Neural progenitor cell (in vitro differentiated cells): ENCODE measurements around the gene PTPN4. TPM values are rescaled to one million over a fixed set of nuclear protein-coding genes. Genes with fewer than 3 reads are reported as not detected.
A peak's percentile ranks its signal among the peaks of the same experiment; 100 is the strongest.

Experiments used
- DNase-seq: peaks from one replicate; pipeline ENCODE4 v3.0.0-alpha.2; 2016; ENCODE audit warnings: low spot score
- H2AFZ ChIP-seq: fragments of 200-600 bp; sonication (generic); replicated peaks from 2 replicates; pipeline ENCODE4 v1.6.1; 2016; ENCODE audit warnings: antibody characterized with exemption
- H3F3A ChIP-seq: fragments of 200-600 bp; sonication (generic); 2 replicates; pipeline ENCODE4 v1.6.1; 2016; ENCODE audit warnings: antibody characterized with exemption, low read depth
- H3K27ac ChIP-seq: fragments of 200-600 bp; sonication (generic); 2 replicates; pipeline ENCODE4 v1.5.1; 2016; ENCODE audit warnings: mild to moderate bottlenecking
- H3K27me3 ChIP-seq: fragments of 200-600 bp; sonication (generic); 2 replicates; pipeline ENCODE4 v1.6.1; 2016; ENCODE audit warnings: mild to moderate bottlenecking, moderate library complexity
- H3K36me3 ChIP-seq: fragments of 200-600 bp; sonication (generic); 2 replicates; pipeline ENCODE4 v1.5.1; 2016
- H3K4me1 ChIP-seq: fragments of 200-600 bp; sonication (generic); 2 replicates; pipeline ENCODE4 v1.6.1; 2016; ENCODE audit warnings: mixed run types
- H3K4me2 ChIP-seq: fragments of 200-600 bp; sonication (generic); 2 replicates; pipeline ENCODE4 v1.6.1; 2016
- H3K4me3 ChIP-seq: fragments of 200-600 bp; sonication (generic); 2 replicates; pipeline ENCODE4 v1.5.1; 2016
- H3K79me2 ChIP-seq: fragments of 200-600 bp; sonication (generic); 2 replicates; pipeline ENCODE4 v1.6.1; 2016; ENCODE audit warnings: low read depth
- H3K9ac ChIP-seq: fragments of 200-600 bp; sonication (generic); 2 replicates; pipeline ENCODE4 v1.6.1; 2016
- H3K9me3 ChIP-seq: fragments of 200-600 bp; sonication (generic); 2 replicates; pipeline ENCODE4 v1.5.1; 2016; ENCODE audit warnings: low read depth
- H4K20me1 ChIP-seq: fragments of 200-600 bp; sonication (generic); 2 replicates; pipeline ENCODE4 v1.6.1; 2016; ENCODE audit warnings: low read depth
- H3K27ac Mint-ChIP-seq: 3 replicates; pipeline ENCODE4 v1.8.0; 2021; ENCODE audit warnings: mixed read lengths
- H3K27me3 Mint-ChIP-seq: 2 replicates; pipeline ENCODE4 v1.8.0; 2022; ENCODE audit warnings: low read depth, mild to moderate bottlenecking, inconsistent platforms, moderate library complexity, mixed read lengths; ENCODE audit not compliant: insufficient read depth
- H3K36me3 Mint-ChIP-seq: 3 replicates; pipeline ENCODE4 v1.8.0; 2021; ENCODE audit warnings: mixed read lengths
- H3K4me1 Mint-ChIP-seq: 3 replicates; pipeline ENCODE4 v1.8.0; 2021; ENCODE audit warnings: mixed read lengths
- H3K4me3 Mint-ChIP-seq: 3 replicates; pipeline ENCODE4 v1.8.0; 2021; ENCODE audit warnings: mild to moderate bottlenecking, moderate library complexity, mixed read lengths
- H3K9me3 Mint-ChIP-seq: 3 replicates; pipeline ENCODE4 v1.8.0; 2020; ENCODE audit warnings: mixed read lengths
- EZH2 ChIP-seq: fragments of 200-600 bp; sonication (generic); IDR thresholded peaks from 2 replicates; pipeline ENCODE4 v1.6.1; 2017; ENCODE audit warnings: antibody characterized with exemption, mild to moderate bottlenecking, moderate library complexity
- EZH2phosphoT487 ChIP-seq: fragments of 200-600 bp; sonication (generic); IDR thresholded peaks from 2 replicates; pipeline ENCODE4 v1.6.1; 2017; ENCODE audit warnings: antibody characterized with exemption
- total RNA-seq: library from RNA; depleted of rRNA; stranded (reverse); fragments of >200 nt; gene quantifications from 2 replicates; pipeline ENCODE4 v1.2.3, GENCODE V29; 2015; ENCODE audit warnings: low replicate concordance
- TF ChIP-seq, protein P1 (sequence below): fragments of 200-600 bp; sonication (generic); IDR thresholded peaks from 2 replicates; pipeline ENCODE4 v1.5.1; 2017; ENCODE audit warnings: antibody characterized with exemption, mild to moderate bottlenecking

Gene PTPN4
- total RNA-seq, 1 donor from 2014 or later: 51.8 TPM

DNA sequence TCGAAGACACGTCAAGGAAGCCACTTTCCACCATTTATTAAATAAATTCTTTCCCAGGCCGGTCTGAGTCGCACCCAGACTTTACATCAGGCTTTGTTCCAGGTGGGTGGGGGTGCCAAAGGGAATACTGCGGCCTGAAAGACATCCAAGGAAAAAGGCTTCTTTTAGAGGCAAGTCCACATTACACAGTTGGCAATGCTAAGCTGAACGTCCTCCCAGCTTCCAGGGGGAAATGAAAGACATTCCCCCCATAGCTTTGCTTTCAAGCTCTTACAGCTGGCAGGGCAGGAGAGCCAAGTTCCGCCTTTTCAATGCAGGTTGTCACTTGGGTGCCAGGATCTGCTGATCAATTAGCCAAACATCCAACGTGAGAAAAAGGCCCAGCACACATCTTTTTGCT lies 36.5 kb upstream of the PTPN4 start:
- H3K27ac Mint-ChIP-seq: peak overlapping the region; percentile 31
- Histone ChIP-seq H3F3A (no peaks in the 10 kb centered on the region), H4K20me1 (no peaks in the 10 kb centered on the region), H3K4me1 (peaks cover 13% of the 10 kb centered on the region), H3K4me3 (no peak overlapping the region), H3K27me3 (no peaks in the 10 kb centered on the region), H3K79me2 (no peaks in the 10 kb centered on the region), H2AFZ (no peak overlapping the region), H3K9ac (no peak overlapping the region), H3K4me2 (no peak overlapping the region), H3K27ac (no peak overlapping the region), H3K36me3 (no peaks in the 10 kb centered on the region), H3K9me3 (no peaks in the 10 kb centered on the region)
- peaks cover 2% of the 10 kb centered on the region for H3K27me3 Mint-ChIP-seq
- DNase-seq: peak; percentile 26
- no peak for TF ChIP-seq EZH2phosphoT487
- TF ChIP-seq, protein P1, sequence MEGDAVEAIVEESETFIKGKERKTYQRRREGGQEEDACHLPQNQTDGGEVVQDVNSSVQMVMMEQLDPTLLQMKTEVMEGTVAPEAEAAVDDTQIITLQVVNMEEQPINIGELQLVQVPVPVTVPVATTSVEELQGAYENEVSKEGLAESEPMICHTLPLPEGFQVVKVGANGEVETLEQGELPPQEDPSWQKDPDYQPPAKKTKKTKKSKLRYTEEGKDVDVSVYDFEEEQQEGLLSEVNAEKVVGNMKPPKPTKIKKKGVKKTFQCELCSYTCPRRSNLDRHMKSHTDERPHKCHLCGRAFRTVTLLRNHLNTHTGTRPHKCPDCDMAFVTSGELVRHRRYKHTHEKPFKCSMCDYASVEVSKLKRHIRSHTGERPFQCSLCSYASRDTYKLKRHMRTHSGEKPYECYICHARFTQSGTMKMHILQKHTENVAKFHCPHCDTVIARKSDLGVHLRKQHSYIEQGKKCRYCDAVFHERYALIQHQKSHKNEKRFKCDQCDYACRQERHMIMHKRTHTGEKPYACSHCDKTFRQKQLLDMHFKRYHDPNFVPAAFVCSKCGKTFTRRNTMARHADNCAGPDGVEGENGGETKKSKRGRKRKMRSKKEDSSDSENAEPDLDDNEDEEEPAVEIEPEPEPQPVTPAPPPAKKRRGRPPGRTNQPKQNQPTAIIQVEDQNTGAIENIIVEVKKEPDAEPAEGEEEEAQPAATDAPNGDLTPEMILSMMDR: no peak
- no peak overlapping the region for H3K4me3 Mint-ChIP-seq
- H3K36me3 Mint-ChIP-seq: no peaks in the 10 kb centered on the region
- peaks cover 9% of the 10 kb centered on the region for H3K4me1 Mint-ChIP-seq
- H3K9me3 Mint-ChIP-seq: no peaks in the 10 kb centered on the region

DNA sequence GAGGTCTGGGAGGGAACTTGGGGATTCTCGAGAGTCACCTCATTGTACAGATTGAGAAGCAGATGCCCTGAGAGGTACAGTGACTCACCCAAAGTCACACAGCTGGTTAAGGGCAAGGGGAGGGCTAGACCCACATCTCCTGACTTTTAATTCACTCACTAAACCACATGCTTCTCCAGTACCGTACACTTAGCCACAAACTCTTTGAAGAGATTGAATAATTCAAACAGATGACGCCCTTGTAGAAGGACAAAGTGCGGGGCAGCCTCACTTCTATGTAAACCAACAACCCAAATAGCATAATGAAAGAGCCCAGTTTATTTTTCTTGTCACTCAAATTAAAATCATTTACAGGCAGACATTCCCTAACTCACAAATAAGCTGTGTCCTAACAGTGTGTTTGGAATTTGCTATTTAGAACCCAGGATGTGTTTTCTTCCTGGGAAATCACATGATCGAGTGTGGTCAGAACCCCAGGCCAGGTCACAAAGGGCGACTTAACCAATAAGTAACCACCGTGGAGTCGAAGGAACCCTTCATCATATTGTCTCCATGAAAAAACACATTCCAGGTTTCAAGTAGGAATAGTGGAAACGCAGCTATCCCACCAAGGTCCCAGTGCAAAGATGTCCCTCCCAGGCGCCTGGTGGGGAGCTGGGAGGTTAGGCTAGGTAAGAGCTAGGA lies 35.8 kb upstream of the PTPN4 start:
- no peak for DNase-seq
- Histone ChIP-seq H3K4me3 (no peak overlapping the region), H2AFZ (no peak overlapping the region), H3F3A (no peaks in the 10 kb centered on the region), H3K27me3 (no peaks in the 10 kb centered on the region), H4K20me1 (no peaks in the 10 kb centered on the region), H3K9ac (no peak overlapping the region), H3K4me2 (no peak overlapping the region), H3K27ac (no peak overlapping the region), H3K9me3 (no peaks in the 10 kb centered on the region), H3K36me3 (no peaks in the 10 kb centered on the region), H3K79me2 (no peaks in the 10 kb centered on the region), H3K4me1 (peaks cover 8% of the 10 kb centered on the region)
- Mint-ChIP-seq H3K9me3 (no peaks in the 10 kb centered on the region), H3K4me3 (no peak overlapping the region), H3K27me3 (peaks cover 2% of the 10 kb centered on the region), H3K4me1 (peaks cover 8% of the 10 kb centered on the region), H3K27ac (peak overlapping the region; percentile 31), H3K36me3 (no peaks in the 10 kb centered on the region)
- TF ChIP-seq, protein P1: no peak
- TF ChIP-seq EZH2phosphoT487 (no peak), EZH2 (no peak)

DNA sequence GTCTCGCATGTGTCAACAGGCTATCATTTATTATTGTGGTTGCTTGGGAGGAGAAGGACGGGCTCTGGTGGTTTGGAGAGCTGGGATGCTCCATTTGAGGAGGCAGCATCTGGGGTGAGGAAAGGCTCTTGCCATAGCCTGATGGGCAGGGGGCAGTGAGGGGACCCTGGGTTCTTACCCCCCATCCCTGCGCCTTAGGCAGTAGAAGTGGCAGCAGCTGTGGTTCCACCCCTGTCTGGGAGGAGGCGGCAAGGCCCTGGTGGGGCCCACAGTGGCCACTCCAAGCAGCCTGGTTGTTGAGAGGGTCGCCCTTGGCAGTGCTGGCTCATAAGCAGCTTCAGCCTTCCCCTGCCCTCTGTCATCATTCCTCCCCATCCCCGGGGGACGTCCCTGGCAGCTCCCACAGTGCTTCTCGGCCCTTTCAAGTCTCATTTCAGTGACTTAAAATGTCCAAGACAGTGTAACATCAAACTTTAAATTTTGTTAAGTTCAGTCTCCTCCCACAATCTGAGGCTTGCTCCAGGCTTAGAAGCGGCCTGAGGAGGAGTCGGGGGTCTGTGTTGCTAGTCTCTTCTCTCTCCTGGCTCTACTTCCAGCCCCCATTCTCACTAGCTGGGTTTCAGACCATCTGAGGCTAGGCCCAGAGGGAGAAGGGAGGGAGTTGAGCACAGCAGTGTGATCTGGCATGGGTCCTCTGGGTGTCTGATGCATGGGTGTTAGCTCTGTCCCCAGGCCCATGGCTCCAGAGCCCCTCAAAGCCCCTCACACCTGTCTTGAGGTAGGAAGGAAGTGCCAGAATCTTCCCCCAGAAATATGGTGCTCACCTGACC lies 34.9 kb upstream of the PTPN4 start:
- no peaks in the 10 kb centered on the region for H3F3A ChIP-seq
- no peak overlapping the region for H3K4me2 ChIP-seq
- Mint-ChIP-seq H3K36me3 (no peaks in the 10 kb centered on the region), H3K27me3 (peaks cover 2% of the 10 kb centered on the region), H3K9me3 (no peaks in the 10 kb centered on the region), H3K4me1 (peaks cover 8% of the 10 kb centered on the region), H3K4me3 (no peak overlapping the region), H3K27ac (no peak overlapping the region)
- H4K20me1 ChIP-seq: no peaks in the 10 kb centered on the region
- H3K27ac ChIP-seq: no peak overlapping the region
- H3K9ac ChIP-seq: no peak overlapping the region
- TF ChIP-seq EZH2phosphoT487 (no peak), EZH2 (no peak)
- TF ChIP-seq, protein P1: no peak
- no peak for DNase-seq
- H3K9me3 ChIP-seq: no peaks in the 10 kb centered on the region
- H3K79me2 ChIP-seq: no peaks in the 10 kb centered on the region
- no peak overlapping the region for H2AFZ ChIP-seq
- no peaks in the 10 kb centered on the region for H3K36me3 ChIP-seq
- H3K4me3 ChIP-seq: no peak overlapping the region
- H3K4me1 ChIP-seq: peaks cover 8% of the 10 kb centered on the region
- no peaks in the 10 kb centered on the region for H3K27me3 ChIP-seq
